ENCODE data around the gene STX10.
"Not testable (repeated sequence)": the region's sequence is repeated elsewhere in the genome, so short reads cannot be mapped to it uniquely, and the experiment has no call there.

The STX10 gene

GRCh38 chr19:13165162-13165997, 15.2 kb upstream of the STX10 start:
- DNase-seq (ENCODE audit: low read depth in 4 of 4, low spot score in 1 of 4), result no peak

GRCh38 chr19:13164343-13165161, 14.4 kb upstream of the STX10 start:
- no peak for DNase-seq (ENCODE audit: low read depth in 4 of 4, low spot score in 1 of 4)

- no peak for DNase-seq (ENCODE audit: low read depth in 4 of 4, low spot score in 1 of 4)
These were observed 13.6 kb upstream of the STX10 start for GRCh38 chr19:13163609-13164342.

GRCh38 chr19:13162724-13163608, 12.8 kb upstream of the STX10 start:
- DNase-seq (ENCODE audit: low read depth in 4 of 4, low spot score in 1 of 4), result peak; percentile 61 to 90 (median 74)

GRCh38 chr19:13160557-13160956, 10.4 kb upstream of the STX10 start:
- DNase-seq (ENCODE audit: low read depth in 4 of 4, low spot score in 1 of 4), result no peak

- no peak for DNase-seq (ENCODE audit: low read depth in 4 of 4, low spot score in 1 of 4)
These were observed 9.5 kb upstream of the STX10 start for GRCh38 chr19:13159713-13160112.

- DNase-seq (ENCODE audit: low read depth in 4 of 4, low spot score in 1 of 4), result peak in 1 of 4 experiments; percentile 65
These were observed 5.5 kb upstream of the STX10 start for GRCh38 chr19:13155472-13156359.

- peak in 2 of 4 experiments; percentile 62 to 79 for DNase-seq (ENCODE audit: low read depth in 4 of 4, low spot score in 1 of 4)
These were observed 4.8 kb upstream of the STX10 start for GRCh38 chr19:13154911-13155471.

- peak in 1 of 4 experiments; percentile 71 for DNase-seq (ENCODE audit: low read depth in 4 of 4, low spot score in 1 of 4)
These were observed 4.1 kb upstream of the STX10 start for GRCh38 chr19:13154241-13154778.

GRCh38 chr19:13153569-13154240, 3.5 kb upstream of the STX10 start:
- DNase-seq (ENCODE audit: low read depth in 4 of 4, low spot score in 1 of 4), result no peak

- peak; percentile 94 to 99 (median 96) for DNase-seq (ENCODE audit: low read depth in 4 of 4, low spot score in 1 of 4)
These were observed 2.9 kb upstream of the STX10 start for GRCh38 chr19:13152974-13153568.

- DNase-seq (ENCODE audit: low read depth in 4 of 4, low spot score in 1 of 4), result no peak
These were observed 2.3 kb upstream of the STX10 start for GRCh38 chr19:13152356-13152973.

GRCh38 chr19:13151605-13152355, 1.6 kb upstream of the STX10 start:
- peak; percentile 88 to 93 (median 90) for DNase-seq (ENCODE audit: low read depth in 4 of 4, low spot score in 1 of 4)

GRCh38 chr19:13150931-13151604, 893 bp upstream of the STX10 start:
- no peak for DNase-seq (ENCODE audit: low read depth in 4 of 4, low spot score in 1 of 4)

- DNase-seq (ENCODE audit: low read depth in 4 of 4, low spot score in 1 of 4), result no peak
These were observed 468 bp downstream of the STX10 start for GRCh38 chr19:13149628-13150186.

- DNase-seq (ENCODE audit: low read depth in 4 of 4, low spot score in 1 of 4), result not testable (repeated sequence)
These were observed 975 bp downstream of the STX10 start for GRCh38 chr19:13149173-13149627.

All from stimulated activated CD4-positive, alpha-beta T cell treated with anti-CD3 and anti-CD28 coated beads, Interleukin-1b, Interleukin-23, amount 100 ng/mL, for 24 hours (primary cell).